ENCODE data around the gene UBXN1.

Gene UBXN1

GRCh38 chr11:62678770-62679696, at the start of gene UBXN1:
Gene UBXN1, minus strand, starts transcription at chr11:62679073. Its CDS starts 150 bp downstream, at chr11:62678923.
- peak; percentile 95 for DNase-seq (ENCODE audit: low spot score)

- peak; percentile 69 for DNase-seq (ENCODE audit: low spot score)
Observed at GRCh38 chr11:62728171-62728988, 49.5 kb upstream of the UBXN1 start, which contains the start of gene TTC9C. Gene TTC9C, plus strand, starts transcription at chr11:62728486. Its CDS starts 363 bp downstream, at chr11:62728849.

GRCh38 chr11:62727872-62728170, 48.9 kb upstream of the UBXN1 start:
- DNase-seq (ENCODE audit: low spot score), result peak; percentile 84

- DNase-seq (ENCODE audit: low spot score), result peak; percentile 96
Observed at GRCh38 chr11:62727165-62727871, 48.4 kb upstream of the UBXN1 start, which contains the start of gene HNRNPUL2. Gene HNRNPUL2, minus strand, starts transcription at chr11:62727457. Its CDS starts 301 bp downstream, at chr11:62727156.

- no peak for DNase-seq (ENCODE audit: low spot score)
Observed at GRCh38 chr11:62726915-62727164, 48.0 kb upstream of the UBXN1 start.

- DNase-seq (ENCODE audit: low spot score), result no peak
Observed at GRCh38 chr11:62726156-62726914, 47.5 kb upstream of the UBXN1 start.

- no peak for DNase-seq (ENCODE audit: low spot score)
Observed at GRCh38 chr11:62725646-62726045, 46.8 kb upstream of the UBXN1 start.

- DNase-seq (ENCODE audit: low spot score), result no peak
Observed at GRCh38 chr11:62724171-62724570, 45.3 kb upstream of the UBXN1 start.

- peak; percentile 29 for DNase-seq (ENCODE audit: low spot score)
Observed at GRCh38 chr11:62721994-62722393, 43.1 kb upstream of the UBXN1 start.

- DNase-seq (ENCODE audit: low spot score), result no peak
Observed at GRCh38 chr11:62719302-62719978, 40.6 kb upstream of the UBXN1 start.

- DNase-seq (ENCODE audit: low spot score), result no peak
Observed at GRCh38 chr11:62716816-62717215, 37.9 kb upstream of the UBXN1 start.

- no peak for DNase-seq (ENCODE audit: low spot score)
Observed at GRCh38 chr11:62716206-62716605, 37.3 kb upstream of the UBXN1 start.

- no peak for DNase-seq (ENCODE audit: low spot score)
Observed at GRCh38 chr11:62715150-62716130, 36.6 kb upstream of the UBXN1 start.

- DNase-seq (ENCODE audit: low spot score), result no peak
Observed at GRCh38 chr11:62713343-62713742, 34.5 kb upstream of the UBXN1 start.

GRCh38 chr11:62712861-62713260, 34.0 kb upstream of the UBXN1 start:
- no peak for DNase-seq (ENCODE audit: low spot score)

GRCh38 chr11:62712276-62712812, 33.5 kb upstream of the UBXN1 start:
- DNase-seq (ENCODE audit: low spot score), result no peak

- no peak for DNase-seq (ENCODE audit: low spot score)
Observed at GRCh38 chr11:62710001-62710345, 31.1 kb upstream of the UBXN1 start.

GRCh38 chr11:62709247-62710000, 30.6 kb upstream of the UBXN1 start:
- no peak for DNase-seq (ENCODE audit: low spot score)

GRCh38 chr11:62708793-62709192, 29.9 kb upstream of the UBXN1 start:
- DNase-seq (ENCODE audit: low spot score), result no peak

All from HuH-7 (cell line).